Medulla oblongata (tissue), 1 donor: ENCODE measurements around the gene SIAH2.
"Not testable (repeated sequence)": the region's sequence is repeated elsewhere in the genome, so short reads cannot be mapped to it uniquely, and the experiment has no call there.

Experiments used
- DNase-seq: peaks from one replicate; pipeline ENCODE4 v3.0.0-alpha.2; 2015; ENCODE audit errors: extremely low spot score

The SIAH2 gene

DNA sequence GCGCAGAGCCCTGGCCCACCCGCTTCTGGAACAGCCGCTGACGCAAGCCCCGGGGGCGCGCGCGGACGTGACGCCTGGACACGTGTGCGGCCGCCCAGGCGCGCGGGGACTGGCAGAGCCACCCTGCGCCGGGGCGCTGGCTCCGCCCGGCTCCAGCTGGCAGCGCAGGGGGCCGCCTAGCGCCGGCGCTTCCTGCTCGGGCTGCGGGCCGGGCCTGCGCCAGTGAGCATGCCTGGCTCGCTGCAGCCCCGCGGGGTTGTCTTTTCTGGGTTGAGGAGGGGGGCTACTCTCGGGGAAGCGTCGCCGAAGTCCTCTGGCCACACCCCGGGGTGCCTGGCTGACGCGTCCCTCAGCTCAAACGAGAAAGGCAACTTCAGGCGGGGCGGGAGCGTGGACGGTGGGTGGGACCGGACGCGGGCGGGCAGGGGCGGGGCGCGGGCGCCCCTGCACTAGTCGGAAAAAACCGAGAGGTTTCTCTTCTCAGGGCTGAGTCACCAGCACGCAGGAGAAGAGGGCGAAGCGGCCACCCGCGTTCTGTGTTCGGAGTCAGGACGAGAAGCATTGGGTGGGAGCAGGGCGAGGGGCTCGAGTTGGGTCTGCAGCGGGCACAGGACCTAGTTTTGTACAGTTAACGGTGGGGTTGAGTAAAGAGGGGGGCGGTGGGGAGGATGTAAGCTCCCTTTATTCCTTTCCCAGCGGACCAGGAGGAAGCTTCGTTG lies at the start of gene SIAH2:
Gene SIAH2 (minus strand): TSS at position 48 of the 719 bp plus-strand sequence. CDS start 320 bp downstream, outside the sequence.
- peak; percentile 97 for DNase-seq

- no peak for DNase-seq
Observed at GRCh38 chr3:150811984-150812383, 49.0 kb upstream of the SIAH2 start.

- DNase-seq: no peak
Observed at GRCh38 chr3:150810641-150811040, 47.7 kb upstream of the SIAH2 start.

DNA sequence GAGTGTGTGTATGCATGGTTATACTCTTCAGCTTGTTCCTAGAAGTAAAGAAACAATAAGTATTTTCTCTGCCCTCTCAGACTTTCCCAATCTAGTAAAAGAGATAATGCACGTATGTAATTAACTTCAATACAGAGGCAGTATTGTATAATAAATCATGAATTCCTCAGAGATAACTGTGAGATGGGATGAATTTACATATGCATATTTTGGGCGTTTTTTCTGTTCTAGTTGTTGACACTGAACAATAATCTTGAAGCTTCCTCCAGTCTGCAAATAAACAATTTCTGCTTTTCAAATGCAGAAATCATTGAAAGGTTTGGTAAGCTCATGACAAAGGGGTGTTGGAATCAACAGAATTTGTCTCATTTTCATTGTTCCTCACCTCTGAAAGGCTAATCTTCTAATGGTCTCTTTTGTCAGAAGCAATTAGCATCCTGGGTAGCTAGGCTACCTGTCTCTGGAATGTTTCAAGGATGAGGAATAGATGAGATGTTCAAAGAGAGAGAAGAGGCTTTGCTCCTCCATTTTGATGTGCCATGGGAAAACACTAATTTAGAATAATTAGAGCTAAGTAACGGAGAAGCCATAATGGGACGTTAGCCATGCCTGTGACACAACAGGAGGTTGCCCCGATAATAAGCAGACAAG lies 43.3 kb upstream of the SIAH2 start:
- DNase-seq: no peak

DNA sequence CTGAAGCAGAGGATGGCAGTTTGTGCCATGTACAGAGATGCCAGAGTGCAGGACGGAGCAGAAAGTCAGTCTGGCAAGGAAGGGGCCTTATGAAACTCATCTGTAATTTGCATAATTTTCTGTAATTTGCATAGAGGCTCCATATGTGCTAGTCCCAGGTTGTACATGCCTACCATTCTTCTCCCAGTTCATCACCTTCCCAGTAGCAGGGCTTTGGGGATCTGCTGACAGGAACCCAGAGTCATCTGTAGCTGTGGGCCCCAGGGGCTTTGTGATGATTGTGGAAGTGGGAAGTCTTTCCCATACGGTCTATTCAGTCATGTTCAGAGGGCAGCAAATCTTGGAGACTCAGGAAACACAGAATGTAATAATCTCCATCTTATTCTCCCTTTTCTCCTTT lies 42.4 kb upstream of the SIAH2 start:
- DNase-seq: no peak

- no peak for DNase-seq
Observed at GRCh38 chr3:150803440-150803985, 40.5 kb upstream of the SIAH2 start.

GRCh38 chr3:150800722-150801121 lies 37.8 kb upstream of the SIAH2 start:
- no peak for DNase-seq

GRCh38 chr3:150798122-150798618 lies 35.2 kb upstream of the SIAH2 start:
- no peak for DNase-seq

DNA sequence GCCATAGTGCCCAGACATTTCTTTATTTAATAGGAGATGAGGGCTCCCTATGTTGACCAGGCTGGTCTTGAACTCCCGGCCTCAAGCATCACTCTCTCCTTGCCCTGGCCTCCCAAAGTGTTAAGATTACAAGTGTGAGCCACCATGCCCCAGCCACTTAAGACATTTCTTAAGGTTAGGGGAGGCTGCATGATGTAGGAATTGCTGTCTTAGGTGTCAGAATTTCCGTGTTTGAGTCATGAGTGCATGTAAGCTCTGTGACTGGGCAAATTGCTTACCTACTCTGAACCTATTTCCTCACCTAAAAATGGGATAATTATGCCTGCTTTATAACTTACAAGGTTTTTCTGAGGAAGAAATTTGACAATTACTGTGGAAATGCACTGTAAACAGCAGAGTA lies 34.2 kb upstream of the SIAH2 start:
- no peak for DNase-seq

DNA sequence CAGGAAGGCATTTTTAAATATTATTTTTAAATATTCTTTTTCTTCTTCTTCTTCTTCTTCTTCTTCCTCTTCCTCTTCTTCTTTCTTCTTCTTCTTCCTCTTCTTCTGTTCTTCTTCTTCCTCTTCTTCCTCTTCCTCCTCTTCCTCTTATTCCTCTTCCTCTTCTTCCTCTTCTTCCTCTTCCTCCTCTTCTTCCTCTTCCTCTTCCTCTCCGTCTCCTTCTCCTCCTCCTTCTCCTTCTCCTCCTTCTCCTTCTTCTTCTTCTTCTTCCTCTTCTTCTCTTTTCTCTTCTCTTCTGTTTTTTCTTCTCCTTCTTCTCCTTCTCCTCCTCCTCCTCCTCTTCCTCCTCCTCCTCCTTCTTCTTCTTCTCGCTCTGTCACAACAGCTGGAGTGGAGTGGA lies 33.6 kb upstream of the SIAH2 start:
- DNase-seq: not testable (repeated sequence)

DNA sequence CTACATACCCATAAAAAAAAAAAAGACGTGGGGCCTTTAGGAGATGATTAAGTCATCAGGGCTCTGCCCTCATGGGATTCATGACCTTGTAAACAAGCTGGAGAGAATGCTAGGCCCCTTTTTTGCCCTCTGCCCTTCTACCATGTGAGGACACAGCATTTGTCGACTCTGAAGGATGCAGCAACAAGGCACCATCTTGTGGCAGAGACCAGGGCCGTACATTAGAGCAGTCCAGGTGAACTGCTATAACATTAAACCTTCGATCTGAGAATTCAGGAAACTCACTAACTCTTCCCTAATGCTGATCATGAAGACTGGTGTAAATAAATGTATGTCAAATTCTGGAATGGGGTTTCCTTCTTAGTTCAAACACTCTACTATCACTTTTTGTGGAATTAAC lies 30.7 kb upstream of the SIAH2 start:
- DNase-seq: no peak

GRCh38 chr3:150790629-150791028 lies 27.7 kb upstream of the SIAH2 start:
- no peak for DNase-seq

GRCh38 chr3:150789451-150789850 lies 26.5 kb upstream of the SIAH2 start:
- no peak for DNase-seq

- DNase-seq: peak; percentile 84
Observed at GRCh38 chr3:150787741-150788370, 24.9 kb upstream of the SIAH2 start.

GRCh38 chr3:150786791-150787190 lies 23.8 kb upstream of the SIAH2 start:
- DNase-seq: no peak

- DNase-seq: no peak
Observed at GRCh38 chr3:150784747-150785125, 21.8 kb upstream of the SIAH2 start.

- no peak for DNase-seq
Observed at GRCh38 chr3:150783920-150784746, 21.2 kb upstream of the SIAH2 start.

DNA sequence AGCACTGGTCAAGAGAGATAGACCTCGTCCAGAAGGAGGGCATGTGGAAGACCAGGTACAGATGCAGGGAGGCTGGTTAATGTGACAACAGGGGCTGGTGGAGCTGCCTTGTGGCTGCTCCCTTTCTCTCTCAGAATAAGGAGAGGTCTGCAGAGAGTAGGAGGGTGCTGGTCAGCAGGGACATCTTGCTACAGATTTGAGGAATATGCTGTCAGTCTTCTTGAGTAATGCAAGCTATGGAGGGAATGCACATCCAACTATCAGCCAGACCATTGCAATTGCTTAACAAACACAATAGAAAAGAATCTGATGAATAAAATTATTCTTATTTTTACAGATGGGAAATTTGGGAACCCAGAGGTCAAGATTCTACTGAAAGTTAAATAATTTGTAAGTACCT lies 20.3 kb upstream of the SIAH2 start:
- no peak for DNase-seq

DNA sequence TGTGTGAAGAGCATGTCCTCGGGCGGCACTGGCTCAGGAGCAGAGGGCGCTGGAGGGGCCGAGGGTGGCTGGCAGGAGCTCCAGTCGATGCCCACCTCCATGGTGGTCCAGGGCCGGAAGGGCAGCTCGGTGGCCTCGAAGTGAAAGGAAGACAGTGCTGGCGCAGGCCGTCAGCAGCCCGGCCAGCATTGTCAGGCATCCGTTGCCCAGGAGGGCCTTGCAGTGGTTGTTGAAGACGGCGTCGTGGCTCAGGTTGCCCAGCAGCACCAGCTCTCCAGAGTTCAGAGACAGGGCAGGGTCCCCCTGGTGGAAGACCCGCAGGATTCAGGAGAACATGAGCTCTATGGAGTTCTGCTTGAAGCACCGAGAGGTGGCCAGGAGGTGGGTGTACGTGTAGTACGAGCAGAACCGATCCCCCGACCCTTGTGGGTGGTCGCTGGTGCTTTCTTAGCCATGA lies 16.5 kb upstream of the SIAH2 start:
- no peak for DNase-seq

DNA sequence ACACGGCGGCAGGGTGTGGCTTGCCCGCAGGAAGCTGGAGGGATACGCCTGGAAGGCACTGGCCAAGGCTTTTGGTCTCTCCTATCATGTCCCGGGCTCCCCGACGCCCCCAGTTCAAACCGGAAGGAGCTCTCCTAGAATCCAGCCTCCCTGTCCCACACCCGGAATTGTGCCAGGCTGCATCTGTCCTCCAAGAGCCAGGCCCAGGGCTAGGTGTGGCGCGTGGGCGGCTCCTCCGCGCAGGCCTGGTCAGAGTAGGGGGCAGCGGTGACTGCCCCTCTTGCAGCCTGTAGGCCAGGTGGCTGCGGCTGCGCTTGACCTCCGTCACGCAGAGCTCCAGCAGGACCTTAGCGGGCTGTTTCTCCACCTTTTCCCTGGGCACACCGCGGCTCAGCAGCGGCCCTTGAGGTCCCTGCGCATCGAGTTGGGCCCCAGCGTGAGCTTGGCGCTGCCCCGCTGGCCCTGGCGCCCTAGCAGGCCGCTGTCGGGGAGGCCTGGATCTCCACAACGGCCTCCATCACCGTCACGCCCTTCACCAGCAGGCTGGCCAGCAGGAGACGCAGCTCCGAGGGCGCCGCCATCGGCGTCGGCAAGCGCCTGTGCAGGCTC lies 15.9 kb upstream of the SIAH2 start:
- no peak for DNase-seq

DNA sequence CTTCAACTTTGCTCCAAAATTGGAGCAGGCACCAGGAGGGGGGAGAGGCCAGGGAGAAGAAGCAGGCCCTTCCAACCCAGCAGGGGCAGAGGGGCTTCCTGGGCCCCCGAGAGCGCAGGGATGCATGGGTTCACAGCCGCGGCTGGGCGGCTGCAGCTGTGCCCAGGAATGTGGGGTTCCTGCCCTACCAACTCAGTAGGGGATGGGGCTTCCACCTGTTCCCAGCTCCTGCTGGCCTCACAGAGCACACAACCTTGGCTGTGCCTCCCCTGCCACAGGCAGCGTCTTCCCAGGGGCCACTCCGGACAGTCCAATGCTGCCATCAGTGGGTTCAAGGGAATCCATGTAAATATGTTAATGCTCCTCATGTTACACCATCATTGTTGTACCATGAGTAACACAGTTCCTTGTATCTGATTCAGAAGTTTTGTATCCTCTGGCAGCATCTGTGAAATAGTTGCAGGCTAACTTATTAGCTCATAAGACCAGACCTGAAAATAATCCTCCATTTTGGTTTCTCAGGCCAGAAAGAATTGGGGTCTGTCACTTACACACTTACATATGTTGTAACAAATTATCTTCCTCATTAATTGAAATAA lies 12.1 kb upstream of the SIAH2 start:
- DNase-seq: no peak
